ENCODE data around the gene ZNF607. TPM values are rescaled to one million over a fixed set of nuclear protein-coding genes. Genes with fewer than 3 reads are reported as not detected.
"Not testable (repeated sequence)": the region's sequence is repeated elsewhere in the genome, so short reads cannot be mapped to it uniquely, and the experiment has no call there.

The ZNF607 gene
- total RNA-seq (2014; rRNA removed; shearing (Covaris generic)) (2.4 and 3.7 TPM in 2 replicates), polyA plus RNA-seq (2016; fragmentation: Nextera tagmentation; extraction: Ambion mirVana) (2.2 and 2.7 TPM in 2 replicates)

DNA sequence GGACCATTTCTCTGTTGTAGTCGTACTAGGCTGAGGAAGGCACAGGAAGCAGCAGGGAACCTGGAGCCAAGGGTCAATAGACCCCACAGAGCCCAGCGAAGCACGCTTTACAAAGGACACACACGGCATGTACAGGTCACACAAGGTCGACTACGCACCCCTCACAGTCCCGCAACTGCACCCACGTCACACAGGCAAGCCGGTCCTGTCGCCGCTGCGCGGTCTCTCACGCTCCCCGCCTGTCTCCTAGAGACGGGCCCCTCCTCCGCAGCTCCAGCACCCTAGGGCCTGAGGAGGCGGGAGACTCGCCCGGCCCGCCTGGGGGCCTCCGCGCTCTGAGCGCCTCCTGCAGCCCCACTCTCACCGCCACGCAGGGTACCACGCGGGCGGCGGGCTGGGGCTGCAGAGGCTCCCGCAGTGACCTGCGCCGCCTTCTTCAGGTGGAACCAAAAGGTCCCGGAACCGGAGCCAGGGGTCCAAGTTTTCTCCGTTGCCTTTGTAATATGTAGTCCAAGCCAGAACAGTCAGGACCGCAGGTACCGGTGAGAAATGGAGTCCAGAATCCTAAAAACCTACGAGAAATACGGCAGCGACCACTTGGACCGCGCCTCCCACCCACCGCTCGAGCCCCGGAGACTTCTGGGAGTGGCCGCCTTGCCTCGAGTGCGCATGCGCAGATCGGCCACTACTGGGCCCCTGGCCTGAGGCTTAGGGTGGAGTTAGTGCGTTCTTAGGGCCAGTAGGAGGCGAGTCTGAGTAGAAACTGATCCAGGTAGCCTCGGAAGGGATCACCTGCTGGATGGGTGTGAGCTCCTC is at the start of gene ZNF607:
TSS of gene ZNF607 (minus strand) at position 651 of the 816 bp plus-strand sequence. CDS start 8,143 bp downstream, outside the sequence.
- Histone ChIP-seq H2AFZ (peak within 1 kb of the TSS; percentile 99), H3K36me3 (ENCODE audit: low read depth) (0 out of 2 replicates have a peak, but pooled peaks cover 6% of the 10 kb centered on the region), H3F3A (ENCODE audit: insufficient read depth) (no peaks in the 10 kb centered on the region), H3K9me2 (ENCODE audit: insufficient read depth) (no peaks in the 10 kb centered on the region), H3K4me3 (peak within 1 kb of the TSS; percentile 95), H3K9ac (peak within 1 kb of the TSS; percentile 88), H3K27ac (peak within 1 kb of the TSS; percentile 44), H3K27me3 (replicated peaks; ENCODE audit: insufficient read depth) (no peaks in the 10 kb centered on the region), H4K20me1 (ENCODE audit: insufficient read depth) (no peaks in the 10 kb centered on the region), H3K4me2 (ENCODE audit: unreplicated experiment) (peak within 1 kb of the TSS; percentile 78), H3K4me1 (ENCODE audit: insufficient read depth) (0 out of 2 replicates have a peak, but pooled peaks cover 7% of the 10 kb centered on the region), H3K79me2 (ENCODE audit: insufficient read depth) (peaks cover 32% of the 10 kb centered on the region), H3K9me3 (ENCODE audit: low read depth) (no peaks in the 10 kb centered on the region)
- in situ Hi-C loops (cut with MboI), result no loop called here
- DNase-seq, result peak; percentile 95
- TF ChIP-seq EZH2 (IDR thresholded peaks at IDR 0.05; ENCODE audit: insufficient read depth, poor library complexity, severe bottlenecking) (no peak), EZH2phosphoT487 (IDR thresholded peaks at IDR 0.05; ENCODE audit: insufficient read depth, low read depth) (no peak)
- 1% methylated on average over 44 to 54 of the region's 54 CpGs for WGBS, 2 experiments (ENCODE audit: low coverage in 1 of 2, low lambda C conversion rate in 2 of 2, missing lambda C conversion rate in 2 of 2)

DNA sequence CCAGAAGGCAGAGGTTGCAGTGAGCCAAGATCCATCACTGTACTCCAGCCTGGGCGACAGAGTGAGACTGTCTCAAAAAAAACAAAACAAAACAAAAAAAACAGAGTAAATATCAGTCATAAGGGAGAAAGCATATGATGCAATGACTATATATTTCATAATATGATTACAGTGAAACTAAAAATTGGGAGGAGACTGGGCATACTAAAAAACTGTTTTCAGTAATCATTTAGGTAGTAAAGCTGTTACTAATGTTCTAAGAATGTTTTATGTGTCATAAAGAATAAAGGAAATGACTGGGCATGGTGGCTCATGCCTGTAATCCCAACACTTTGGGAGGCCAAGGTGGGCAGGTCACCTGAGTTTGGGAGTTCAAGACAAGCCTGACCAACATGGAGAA is 43.9 kb upstream of the ZNF607 start:
- H3K36me3 ChIP-seq (ENCODE audit: low read depth), result peaks cover 4% of the 10 kb centered on the region; the same call in 1 of the 2 replicates
- DNase-seq, result peak; percentile 64
- H4K20me1 ChIP-seq (ENCODE audit: insufficient read depth), result no peaks in the 10 kb centered on the region
- H3K4me1 ChIP-seq (ENCODE audit: insufficient read depth), result no peaks in the 10 kb centered on the region
- H3K9ac ChIP-seq, result no peak overlapping the region
- no peaks in the 10 kb centered on the region for H3K27me3 ChIP-seq (replicated peaks; ENCODE audit: insufficient read depth)
- H3K9me2 ChIP-seq (ENCODE audit: insufficient read depth), result no peaks in the 10 kb centered on the region
- no peak overlapping the region for H3K4me3 ChIP-seq
- H3K79me2 ChIP-seq (ENCODE audit: insufficient read depth), result no peaks in the 10 kb centered on the region
- H3K4me2 ChIP-seq (ENCODE audit: unreplicated experiment), result no peak overlapping the region
- no peak overlapping the region for H2AFZ ChIP-seq
- TF ChIP-seq EZH2phosphoT487 (IDR thresholded peaks at IDR 0.05; ENCODE audit: insufficient read depth, low read depth) (no peak), EZH2 (IDR thresholded peaks at IDR 0.05; ENCODE audit: insufficient read depth, poor library complexity, severe bottlenecking) (no peak)
- 93 to 100% methylated on average over 1 of the region's 1 CpG for WGBS, 2 experiments (ENCODE audit: low coverage in 1 of 2, low lambda C conversion rate in 2 of 2, missing lambda C conversion rate in 2 of 2)
- no peaks in the 10 kb centered on the region for H3K9me3 ChIP-seq (ENCODE audit: low read depth)
- H3F3A ChIP-seq (ENCODE audit: insufficient read depth), result no peaks in the 10 kb centered on the region
- in situ Hi-C loops (cut with MboI), result no loop called here
- H3K27ac ChIP-seq, result peak overlapping the region; percentile 52

DNA sequence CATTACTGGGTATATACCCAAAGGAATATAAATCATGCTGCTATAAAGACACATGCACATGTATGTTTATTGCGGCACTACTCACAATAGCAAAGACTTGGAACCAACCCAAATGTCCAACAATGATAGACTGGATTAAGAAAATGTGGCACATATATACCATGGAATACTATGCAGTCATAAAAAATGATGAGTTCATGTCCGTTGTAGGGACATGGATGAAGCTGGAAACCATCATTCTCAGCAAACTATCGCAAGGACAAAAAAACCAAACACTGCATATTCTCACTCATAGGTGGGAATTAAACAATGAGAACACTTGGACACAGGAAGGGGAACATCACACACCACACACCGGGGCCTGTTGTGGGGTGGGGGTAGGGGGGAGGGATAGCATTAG is 38.1 kb upstream of the ZNF607 start:
- H3K9ac ChIP-seq; H3F3A ChIP-seq (ENCODE audit: insufficient read depth); H3K4me3 ChIP-seq; H3K27ac ChIP-seq; H4K20me1 ChIP-seq (ENCODE audit: insufficient read depth); H3K9me2 ChIP-seq (ENCODE audit: insufficient read depth); DNase-seq; H3K36me3 ChIP-seq (ENCODE audit: low read depth); H3K9me3 ChIP-seq (ENCODE audit: low read depth); H3K4me1 ChIP-seq (ENCODE audit: insufficient read depth); H3K4me2 ChIP-seq (ENCODE audit: unreplicated experiment); H3K27me3 ChIP-seq (replicated peaks; ENCODE audit: insufficient read depth); in situ Hi-C loops (cut with MboI); H3K79me2 ChIP-seq (ENCODE audit: insufficient read depth); H2AFZ ChIP-seq: not testable (repeated sequence)
- 76 to 89% methylated on average over 4 of the region's 4 CpGs for WGBS, 2 experiments (ENCODE audit: low coverage in 1 of 2, low lambda C conversion rate in 2 of 2, missing lambda C conversion rate in 2 of 2)

DNA sequence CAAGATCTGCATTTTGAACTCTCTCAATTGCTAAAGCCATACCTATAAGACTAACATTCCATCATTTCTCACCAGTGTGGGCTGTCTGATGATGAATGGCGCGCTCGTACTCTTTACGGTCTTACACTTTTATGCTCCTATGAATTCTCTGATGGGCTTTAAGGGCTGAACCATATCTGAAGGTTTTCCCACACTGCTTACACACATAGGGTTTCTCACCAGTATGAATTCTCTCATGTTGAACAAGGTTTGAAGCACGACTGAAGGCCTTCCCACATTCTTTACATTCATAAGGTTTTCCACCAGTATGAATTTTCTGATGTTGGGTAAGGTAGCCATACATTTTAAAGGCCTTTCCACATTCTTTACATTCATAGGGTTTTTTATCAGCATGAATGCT is 18.8 kb upstream of the ZNF607 start:
- Histone ChIP-seq H3K27me3 (replicated peaks; ENCODE audit: insufficient read depth) (no peaks in the 10 kb centered on the region), H3K4me2 (ENCODE audit: unreplicated experiment) (no peak overlapping the region), H3K36me3 (ENCODE audit: low read depth) (peaks cover 20% of the 10 kb centered on the region), H3K9ac (no peak overlapping the region), H3K9me2 (ENCODE audit: insufficient read depth) (no peaks in the 10 kb centered on the region), H4K20me1 (ENCODE audit: insufficient read depth) (no peaks in the 10 kb centered on the region), H3K4me3 (no peak overlapping the region), H3F3A (ENCODE audit: insufficient read depth) (no peaks in the 10 kb centered on the region), H3K4me1 (ENCODE audit: insufficient read depth) (no peaks in the 10 kb centered on the region), H2AFZ (no peak overlapping the region), H3K27ac (no peak overlapping the region), H3K9me3 (ENCODE audit: low read depth) (peaks cover 7% of the 10 kb centered on the region), H3K79me2 (ENCODE audit: insufficient read depth) (no peaks in the 10 kb centered on the region)
- no peak for TF ChIP-seq EZH2phosphoT487 (IDR thresholded peaks at IDR 0.05; ENCODE audit: insufficient read depth, low read depth)
- TF ChIP-seq EZH2 (IDR thresholded peaks at IDR 0.05; ENCODE audit: insufficient read depth, poor library complexity, severe bottlenecking), result no peak
- in situ Hi-C loops (cut with MboI), result no loop called here
- peak; percentile 2 for DNase-seq
- WGBS, 2 experiments (ENCODE audit: low coverage in 1 of 2, low lambda C conversion rate in 2 of 2, missing lambda C conversion rate in 2 of 2), result 74 to 77% methylated on average over 5 of the region's 5 CpGs
